GM19239 (cell line): Measurements from ENCODE around the gene UPF3A.

ENCODE experiments used
- DNase-seq: peaks from one replicate; pipeline ENCODE4 v3.0.0; 2011; ENCODE audit warnings: low spot score; ENCODE audit not compliant: insufficient read length
- FAIRE-seq: peaks from 2 replicates; lab custom pipeline; 2011; peaks lifted over from hg19 to GRCh38; lab: Jason Lieb, UNC

Gene UPF3A

GRCh38 chr13:114298866-114299265 is 17.5 kb downstream of the UPF3A start:
- DNase-seq (no peak), FAIRE-seq (no peak)

GRCh38 chr13:114299604-114300305 is 18.4 kb downstream of the UPF3A start:
- DNase-seq (no peak), FAIRE-seq (no peak)

- FAIRE-seq (no peak), DNase-seq (no peak)
Measured at GRCh38 chr13:114303700-114304327, 22.4 kb downstream of the UPF3A start.

- FAIRE-seq (no peak), DNase-seq (no peak)
Measured at GRCh38 chr13:114304346-114305034, 23.1 kb downstream of the UPF3A start.

GRCh38 chr13:114309086-114309485 is 27.7 kb downstream of the UPF3A start:
- DNase-seq (no peak), FAIRE-seq (no peak)

GRCh38 chr13:114309806-114310410 is 28.5 kb downstream of the UPF3A start:
- DNase-seq, result no peak
- FAIRE-seq, result no peak

GRCh38 chr13:114310956-114311355 is 29.6 kb downstream of the UPF3A start:
- FAIRE-seq (no peak), DNase-seq (no peak)

- DNase-seq, result no peak
- no peak for FAIRE-seq
Measured at GRCh38 chr13:114311387-114311786, 30.0 kb downstream of the UPF3A start.

- DNase-seq, result no peak
Measured at GRCh38 chr13:114311908-114312307, 30.5 kb downstream of the UPF3A start.

GRCh38 chr13:114313061-114313860 is 31.9 kb downstream of the UPF3A start:
- FAIRE-seq (peak; percentile 70), DNase-seq (peak; percentile 22)

More at GRCh38 chr13:114311908-114312307, 30.5 kb downstream of the UPF3A start:
- FAIRE-seq, result peak; percentile 71

- DNase-seq, result peak; percentile 78
- FAIRE-seq, result peak; percentile 88
Measured at GRCh38 chr13:114314074-114314912, 32.9 kb downstream of the UPF3A start, which contains the start of gene CHAMP1. TSS of gene CHAMP1 (plus strand) at chr13:114314503. CDS start at chr13:114323843, 9,340 bp downstream.

- FAIRE-seq, result peak; percentile 77
- DNase-seq, result no peak
Measured at GRCh38 chr13:114315074-114315785, 33.8 kb downstream of the UPF3A start.

- FAIRE-seq (no peak), DNase-seq (no peak)
Measured at GRCh38 chr13:114318624-114319023, 37.2 kb downstream of the UPF3A start.

- DNase-seq (no peak), FAIRE-seq (no peak)
Measured at GRCh38 chr13:114319441-114319913, 38.1 kb downstream of the UPF3A start.

- FAIRE-seq, result no peak
Measured at GRCh38 chr13:114320065-114320464, 38.7 kb downstream of the UPF3A start.

GRCh38 chr13:114321256-114321655 is 39.9 kb downstream of the UPF3A start:
- DNase-seq (no peak), FAIRE-seq (no peak)

More at GRCh38 chr13:114320065-114320464, 38.7 kb downstream of the UPF3A start:
- DNase-seq, result no peak

GRCh38 chr13:114323349-114323748 is 41.9 kb downstream of the UPF3A start:
- no peak for DNase-seq
- FAIRE-seq, result no peak

- FAIRE-seq (no peak), DNase-seq (no peak)
Measured at GRCh38 chr13:114324334-114324733, 42.9 kb downstream of the UPF3A start.
